GM18505 (cell line): ENCODE data around the gene RNF144A.
"Not testable (repeated sequence)": the region's sequence is repeated elsewhere in the genome, so short reads cannot be mapped to it uniquely, and the experiment has no call there.

Experiments
- ATAC-seq: cut with Tn5 transposase; IDR thresholded peaks from one replicate; pipeline ENCODE4 v1.9.1; 2021; ENCODE audit not compliant: unreplicated experiment
- POLR2A ChIP-seq: IDR thresholded peaks from 4 replicates; pipeline ENCODE4 v1.6.1; 2011; ENCODE audit warnings: borderline replicate concordance; ENCODE audit not compliant: insufficient read depth, insufficient read length; ENCODE audit errors: extremely low read depth

Gene RNF144A

DNA sequence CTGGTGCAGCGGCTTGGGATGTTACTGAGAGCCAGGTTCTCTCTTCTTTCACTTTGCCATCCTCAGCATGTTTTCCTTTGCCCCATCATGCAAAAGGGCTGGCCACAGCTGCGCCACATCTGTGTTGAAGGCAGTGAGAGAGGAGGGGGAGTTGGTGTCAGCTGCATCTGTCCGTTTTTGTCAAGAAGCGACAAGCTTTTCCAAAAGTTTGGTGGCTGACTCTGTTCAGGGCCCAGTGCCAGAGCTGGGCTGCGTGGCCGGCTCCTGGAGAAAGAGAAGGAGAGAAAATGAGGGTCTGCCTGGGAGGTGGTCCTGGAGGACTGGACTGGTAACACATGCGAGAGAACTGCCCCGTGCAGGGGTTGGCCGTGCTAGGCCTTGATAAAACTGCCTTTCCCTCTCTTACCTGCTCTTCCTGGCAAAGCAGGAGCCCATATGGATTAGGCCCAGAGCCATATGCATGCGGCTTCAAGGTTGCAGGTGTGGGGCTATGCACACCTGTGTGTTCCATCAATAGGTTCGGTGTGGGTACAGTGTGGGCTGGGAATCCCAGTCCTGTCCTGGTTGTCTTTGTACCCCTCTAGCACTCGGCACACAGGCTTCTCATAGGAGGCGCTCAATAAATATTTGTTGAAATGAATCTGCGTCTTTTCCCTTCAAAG lies 9.0 kb downstream of the RNF144A start:
- TF ChIP-seq POLR2A, result no peak
- ATAC-seq, result no peak

GRCh38 chr2:6927186-6927585 lies 10.0 kb downstream of the RNF144A start:
- no peak for TF ChIP-seq POLR2A

DNA sequence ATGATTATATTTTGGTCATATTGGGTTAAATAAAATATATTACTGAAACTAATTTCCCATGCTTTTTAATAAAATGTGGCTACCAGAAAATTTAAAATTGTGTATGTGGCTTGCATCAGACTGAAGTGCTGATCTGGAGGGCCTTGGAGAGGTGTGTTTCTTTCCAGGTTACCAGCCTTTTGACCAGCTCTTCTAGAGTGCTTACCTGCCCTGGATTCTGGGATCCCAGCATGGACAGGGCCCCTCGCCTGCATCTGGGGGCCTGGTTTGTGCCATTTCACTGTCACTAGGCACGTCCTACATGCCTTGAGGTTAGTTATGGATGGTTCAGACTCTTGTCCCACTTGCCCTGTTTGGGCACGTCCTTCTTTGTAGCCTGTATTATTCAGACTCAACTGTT lies 10.5 kb downstream of the RNF144A start:
- no peak for TF ChIP-seq POLR2A
- ATAC-seq, result no peak

More at GRCh38 chr2:6927186-6927585, 10.0 kb downstream of the RNF144A start:
- no peak for ATAC-seq

DNA sequence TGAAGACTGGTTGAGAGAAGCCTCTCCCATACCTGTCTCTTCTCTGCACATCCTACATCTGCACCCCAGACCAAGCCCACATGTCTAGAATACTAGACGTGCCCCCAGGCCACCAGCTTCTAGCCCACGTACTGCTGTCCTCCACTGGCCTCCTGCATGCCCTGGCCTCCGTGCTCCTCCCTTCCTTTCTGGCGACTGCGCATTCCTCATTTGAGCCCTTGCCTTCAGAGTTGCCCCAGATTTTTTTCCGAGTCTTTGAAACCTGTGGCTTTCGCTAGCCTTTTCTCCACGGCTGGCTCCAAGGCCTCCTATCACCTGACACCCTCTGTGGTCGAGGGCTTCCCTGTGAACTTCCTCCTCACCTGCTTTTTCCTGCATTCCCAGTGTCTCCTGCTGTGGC lies 11.2 kb downstream of the RNF144A start:
- no peak for ATAC-seq
- TF ChIP-seq POLR2A, result no peak

GRCh38 chr2:6929196-6929819 lies 12.1 kb downstream of the RNF144A start:
- TF ChIP-seq POLR2A, result no peak
- ATAC-seq, result no peak

DNA sequence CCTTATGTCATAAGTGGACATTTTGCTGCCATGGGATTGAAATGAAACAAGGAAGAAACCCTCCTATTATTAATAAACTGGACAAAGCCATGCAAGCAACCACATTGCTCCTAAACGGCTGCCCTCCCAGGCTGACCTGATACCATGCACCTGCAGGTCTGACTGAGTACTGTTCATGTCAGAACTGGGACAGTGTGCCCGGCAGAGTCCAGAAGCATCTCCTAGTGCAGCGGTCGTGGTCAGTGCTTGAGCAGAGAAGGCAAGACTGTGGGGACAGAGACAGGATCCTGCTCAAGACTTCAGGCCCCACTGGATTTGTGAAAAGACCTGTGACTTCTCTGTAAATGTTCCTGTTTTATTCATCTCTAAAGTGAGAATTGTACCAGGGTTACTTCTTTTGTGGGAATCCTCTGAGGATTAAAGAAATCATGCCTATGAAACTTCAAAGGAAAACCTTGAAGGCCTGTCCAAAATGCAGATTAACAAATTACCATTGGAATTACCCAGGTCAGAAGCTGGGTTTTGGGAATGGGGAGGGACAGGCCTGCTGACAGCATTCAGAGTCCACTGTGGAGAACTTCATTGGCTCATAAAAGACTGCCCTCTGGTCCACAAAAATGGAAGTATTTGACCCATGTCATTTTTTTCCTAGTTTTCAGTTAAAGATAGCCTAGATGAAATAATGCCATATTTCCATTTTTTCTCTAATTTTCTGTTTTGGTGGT lies 13.9 kb downstream of the RNF144A start:
- no peak for TF ChIP-seq POLR2A
- ATAC-seq, result no peak

DNA sequence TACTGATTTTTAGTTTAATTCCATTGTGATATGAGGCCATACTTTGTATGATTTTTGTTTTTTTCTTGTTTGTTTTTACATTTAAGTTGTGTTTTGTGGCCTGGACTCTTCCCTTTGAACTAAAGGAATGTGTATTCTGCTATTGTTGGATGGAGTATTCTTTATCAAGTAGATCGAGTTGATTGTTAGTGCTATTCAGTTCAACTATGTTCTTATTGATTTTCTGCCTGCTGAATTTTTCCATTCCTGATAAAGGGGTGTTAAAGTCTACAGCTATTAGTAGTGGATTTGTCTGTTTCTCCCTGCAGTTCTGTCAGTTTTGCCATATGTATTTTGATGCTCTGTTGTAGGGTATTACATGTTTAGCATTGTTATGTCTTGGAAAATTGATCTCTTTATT lies 14.5 kb downstream of the RNF144A start:
- no peak for ATAC-seq
- no peak for TF ChIP-seq POLR2A

DNA sequence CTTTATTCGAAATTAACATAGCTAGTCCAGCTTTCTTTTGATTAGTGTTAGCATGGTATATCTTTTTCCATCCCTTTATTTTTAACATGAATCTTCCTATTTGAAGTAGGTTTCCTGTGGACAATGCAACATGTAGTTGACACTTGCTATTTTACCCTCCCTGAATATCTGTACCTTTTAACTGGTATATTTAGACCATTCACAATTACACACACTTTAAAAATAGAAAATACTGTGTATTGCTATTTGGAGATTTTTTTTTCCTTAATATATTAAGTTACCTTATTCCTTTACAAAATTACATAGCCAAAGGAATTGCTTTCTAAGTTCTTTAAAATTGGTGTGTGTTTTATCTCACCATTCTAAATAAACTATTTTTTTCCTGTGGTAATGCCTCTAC lies 15.0 kb downstream of the RNF144A start:
- ATAC-seq, result no peak
- TF ChIP-seq POLR2A, result no peak

GRCh38 chr2:6932828-6933227 lies 15.6 kb downstream of the RNF144A start:
- no peak for ATAC-seq

GRCh38 chr2:6933911-6934310 lies 16.7 kb downstream of the RNF144A start:
- TF ChIP-seq POLR2A, result no peak
- ATAC-seq, result no peak

More at GRCh38 chr2:6932828-6933227, 15.6 kb downstream of the RNF144A start:
- no peak for TF ChIP-seq POLR2A

DNA sequence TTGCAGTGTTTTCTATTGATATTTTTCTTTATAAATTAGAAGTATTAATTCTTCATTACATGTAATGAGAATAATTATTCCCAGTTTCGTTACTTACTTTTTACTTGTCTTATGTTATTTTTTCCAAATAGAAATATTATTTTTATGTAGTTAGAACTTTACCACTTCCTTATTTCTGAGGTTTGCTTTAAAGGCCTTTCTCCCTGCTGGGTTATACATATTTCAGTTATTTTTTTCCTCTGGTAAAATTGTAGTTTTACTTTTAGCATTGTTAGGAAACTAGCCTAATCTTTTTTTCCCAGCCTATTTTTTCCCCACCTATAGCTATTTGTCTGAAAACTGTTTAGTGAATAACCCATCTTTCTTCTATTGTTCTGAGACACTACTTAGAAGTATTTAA lies 17.1 kb downstream of the RNF144A start:
- TF ChIP-seq POLR2A, result no peak
- ATAC-seq, result no peak

DNA sequence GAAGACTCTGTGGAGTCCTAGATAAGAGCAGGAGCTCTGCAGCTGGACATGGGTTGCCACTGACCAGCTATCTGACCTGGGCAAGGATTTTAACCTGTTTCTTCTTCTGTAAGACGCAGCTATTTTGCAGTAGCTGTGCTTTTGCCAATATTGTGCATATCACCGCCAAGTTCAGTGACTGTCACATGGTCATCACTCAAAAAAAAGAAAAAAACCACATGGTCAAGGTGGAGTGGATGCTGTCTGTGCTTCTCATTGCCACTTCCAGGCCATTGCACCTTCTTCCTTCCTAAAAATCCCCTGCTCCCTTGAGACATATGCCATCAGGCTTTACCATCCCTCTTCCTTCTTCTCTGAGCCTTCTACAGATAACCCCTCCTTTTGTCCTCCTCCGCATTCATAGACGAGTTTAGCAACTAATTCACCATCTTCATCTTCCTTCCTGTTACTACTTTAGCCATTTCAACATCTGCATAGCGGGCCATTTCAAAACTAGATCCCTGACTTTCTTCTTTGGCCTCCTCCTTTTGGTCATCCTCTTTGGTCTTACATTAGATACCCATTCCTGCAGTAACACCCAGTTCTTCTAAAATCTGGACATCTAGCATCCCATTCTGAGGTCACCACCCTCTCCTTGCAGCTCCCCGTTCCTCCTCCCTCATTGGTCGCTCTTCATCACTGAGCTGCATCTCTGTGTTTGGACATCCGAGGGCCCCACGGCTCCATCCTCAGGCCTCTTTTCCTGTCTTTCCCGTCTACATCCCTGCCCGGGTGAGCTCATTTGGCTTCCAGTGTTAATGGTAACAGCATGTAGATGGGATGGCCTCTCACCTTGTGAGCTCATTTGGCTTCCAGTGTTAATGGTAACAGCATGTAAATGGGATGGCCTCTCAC lies 17.8 kb downstream of the RNF144A start:
- no peak for ATAC-seq
- no peak for TF ChIP-seq POLR2A

DNA sequence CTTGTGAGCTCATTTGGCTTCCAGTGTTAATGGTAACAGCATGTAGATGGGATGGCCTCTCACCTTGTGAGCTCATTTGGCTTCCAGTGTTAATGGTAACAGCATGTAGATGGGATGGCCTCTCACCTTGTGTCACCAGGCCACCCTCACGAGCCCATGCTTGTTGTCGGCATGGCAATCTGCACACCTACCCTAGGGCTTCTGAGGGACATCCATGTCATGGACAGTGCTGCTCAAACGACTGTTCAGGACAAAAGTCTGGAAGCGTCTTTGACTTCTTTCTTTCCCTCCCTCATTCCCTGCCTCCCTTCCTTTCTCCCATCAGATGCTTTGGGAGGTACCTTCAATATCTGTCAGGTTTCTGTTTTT lies 18.4 kb downstream of the RNF144A start:
- not testable (repeated sequence) for ATAC-seq

- ATAC-seq, result no peak
- TF ChIP-seq POLR2A, result no peak
Measured at GRCh38 chr2:6937157-6937556, 19.9 kb downstream of the RNF144A start.

GRCh38 chr2:6937582-6937981 lies 20.4 kb downstream of the RNF144A start:
- no peak for ATAC-seq
- TF ChIP-seq POLR2A, result no peak
